ENCODE measurements around the gene ASAP2. TPM values are rescaled to one million over a fixed set of nuclear protein-coding genes. Genes with fewer than 3 reads are reported as not detected.

The ASAP2 gene
- total RNA-seq, 1 donor, result 66.2 TPM

DNA sequence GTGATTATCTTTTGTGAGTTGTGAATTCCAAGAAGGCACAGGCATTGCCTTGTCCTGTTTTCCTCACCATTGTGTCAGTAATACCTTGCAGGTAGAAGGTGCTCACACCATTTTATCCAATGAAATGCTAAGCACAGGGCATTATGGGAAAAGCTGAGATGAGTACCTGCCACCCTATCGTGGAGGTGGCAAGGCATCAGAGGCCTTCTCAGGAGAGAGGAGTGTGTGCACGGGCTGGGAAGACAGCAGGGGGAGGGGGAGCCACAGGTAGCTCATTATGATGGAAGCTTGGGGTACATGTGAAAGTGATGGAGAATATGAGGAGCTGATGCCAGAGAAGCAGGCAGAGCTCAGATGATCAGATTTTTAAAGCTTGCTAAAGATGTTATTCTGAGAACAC, 69.5 kb downstream of the ASAP2 start:
- H3K36me3 ChIP-seq (ENCODE audit: insufficient read depth, low read length), result peaks cover 10% of the 10 kb centered on the region
- H3K79me2 ChIP-seq (ENCODE audit: insufficient read depth, low read length), result peaks cover 97% of the 10 kb centered on the region
- peaks cover 10% of the 10 kb centered on the region for H3K4me1 ChIP-seq (ENCODE audit: insufficient read depth, low read length)
- H3K27ac ChIP-seq (ENCODE audit: low read depth, low read length), result no peak overlapping the region
- H4K20me1 ChIP-seq (ENCODE audit: insufficient read depth, low read length), result peaks cover 2% of the 10 kb centered on the region
- no peaks in the 10 kb centered on the region for H3K27me3 ChIP-seq (ENCODE audit: insufficient read depth, low read length)
- H2AFZ ChIP-seq (ENCODE audit: low read length), result no peak overlapping the region
- H3K9me3 ChIP-seq (ENCODE audit: low read depth, low read length), result no peaks in the 10 kb centered on the region
- no peak for DNase-seq (ENCODE audit: insufficient read length, low spot score, missing footprints)
- TF ChIP-seq CTCF (IDR thresholded peaks at IDR 0.05; ENCODE audit: extremely low read depth, low read depth, low read length), result no peak
- no peak overlapping the region for H3K4me3 ChIP-seq (ENCODE audit: insufficient read depth, low read length)
- no peak overlapping the region for H3K4me2 ChIP-seq (ENCODE audit: insufficient read depth, low read length)

DNA sequence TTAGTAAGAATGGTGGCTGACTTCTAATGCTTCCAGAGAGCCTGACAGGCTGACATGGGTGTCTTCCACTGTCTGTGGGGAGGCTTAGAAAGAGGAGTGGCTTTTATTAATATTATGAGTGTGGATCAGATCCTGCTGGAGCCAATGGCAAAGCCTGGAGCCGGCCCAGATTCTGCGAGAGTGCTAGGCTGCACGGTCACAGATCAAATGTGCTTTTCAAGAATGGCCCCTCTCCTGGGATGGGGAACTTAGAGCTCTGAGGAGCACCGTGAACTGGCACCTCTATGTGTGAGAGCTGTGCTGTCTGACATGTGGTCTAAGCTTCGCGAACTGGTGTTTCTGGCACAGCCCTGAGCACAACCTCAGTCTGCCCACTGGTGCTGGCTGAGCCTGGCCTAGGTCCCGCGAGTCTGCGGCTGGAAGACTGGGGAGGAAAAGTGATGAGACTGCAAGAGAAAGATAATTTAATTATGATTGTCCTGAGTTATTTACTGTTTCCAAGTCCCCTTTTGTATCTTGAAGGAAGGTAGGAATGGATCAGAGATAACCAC, 70.4 kb downstream of the ASAP2 start:
- DNase-seq (ENCODE audit: insufficient read length, low spot score, missing footprints), result no peak
- Histone ChIP-seq H3K4me3 (ENCODE audit: insufficient read depth, low read length) (no peak overlapping the region), H3K4me1 (ENCODE audit: insufficient read depth, low read length) (peaks cover 10% of the 10 kb centered on the region), H3K9me3 (ENCODE audit: low read depth, low read length) (no peaks in the 10 kb centered on the region), H3K27me3 (ENCODE audit: insufficient read depth, low read length) (no peaks in the 10 kb centered on the region), H4K20me1 (ENCODE audit: insufficient read depth, low read length) (peaks cover 2% of the 10 kb centered on the region), H2AFZ (ENCODE audit: low read length) (no peak overlapping the region), H3K36me3 (ENCODE audit: insufficient read depth, low read length) (peaks cover 10% of the 10 kb centered on the region), H3K4me2 (ENCODE audit: insufficient read depth, low read length) (peak overlapping the region; percentile 21), H3K79me2 (ENCODE audit: insufficient read depth, low read length) (peaks cover 94% of the 10 kb centered on the region), H3K27ac (ENCODE audit: low read depth, low read length) (no peak overlapping the region)
- TF ChIP-seq CTCF (IDR thresholded peaks at IDR 0.05; ENCODE audit: extremely low read depth, low read depth, low read length), result no peak

- no peak overlapping the region for H3K27ac ChIP-seq (ENCODE audit: low read depth, low read length)
- peaks cover 7% of the 10 kb centered on the region for H3K4me1 ChIP-seq (ENCODE audit: insufficient read depth, low read length)
- no peak overlapping the region for H3K4me3 ChIP-seq (ENCODE audit: insufficient read depth, low read length)
- no peak for DNase-seq (ENCODE audit: insufficient read length, low spot score, missing footprints)
- H3K79me2 ChIP-seq (ENCODE audit: insufficient read depth, low read length), result peaks cover 93% of the 10 kb centered on the region
- peaks cover 10% of the 10 kb centered on the region for H3K36me3 ChIP-seq (ENCODE audit: insufficient read depth, low read length)
- no peaks in the 10 kb centered on the region for H3K9me3 ChIP-seq (ENCODE audit: low read depth, low read length)
- H3K4me2 ChIP-seq (ENCODE audit: insufficient read depth, low read length), result no peak overlapping the region
- no peaks in the 10 kb centered on the region for H3K27me3 ChIP-seq (ENCODE audit: insufficient read depth, low read length)
- TF ChIP-seq CTCF (IDR thresholded peaks at IDR 0.05; ENCODE audit: extremely low read depth, low read depth, low read length), result no peak
- no peak overlapping the region for H2AFZ ChIP-seq (ENCODE audit: low read length)
- peaks cover 2% of the 10 kb centered on the region for H4K20me1 ChIP-seq (ENCODE audit: insufficient read depth, low read length)
Measured at GRCh38 chr2:9278439-9278838, 71.8 kb downstream of the ASAP2 start.

- no peak for DNase-seq (ENCODE audit: insufficient read length, low spot score, missing footprints)
- Histone ChIP-seq H3K4me2 (ENCODE audit: insufficient read depth, low read length) (no peak overlapping the region), H3K36me3 (ENCODE audit: insufficient read depth, low read length) (peaks cover 10% of the 10 kb centered on the region), H3K4me1 (ENCODE audit: insufficient read depth, low read length) (no peaks in the 10 kb centered on the region), H2AFZ (ENCODE audit: low read length) (no peak overlapping the region), H3K27ac (ENCODE audit: low read depth, low read length) (no peak overlapping the region), H3K9me3 (ENCODE audit: low read depth, low read length) (no peaks in the 10 kb centered on the region), H3K27me3 (ENCODE audit: insufficient read depth, low read length) (no peaks in the 10 kb centered on the region), H4K20me1 (ENCODE audit: insufficient read depth, low read length) (peaks cover 2% of the 10 kb centered on the region), H3K79me2 (ENCODE audit: insufficient read depth, low read length) (peaks cover 93% of the 10 kb centered on the region), H3K4me3 (ENCODE audit: insufficient read depth, low read length) (no peak overlapping the region)
- TF ChIP-seq CTCF (IDR thresholded peaks at IDR 0.05; ENCODE audit: extremely low read depth, low read depth, low read length), result no peak
Measured at GRCh38 chr2:9279426-9279825, 72.8 kb downstream of the ASAP2 start.

All from osteoblast (primary cell).